Uterus (tissue), 2 donors: ENCODE measurements around the gene PIGA.

Experiments used
- CTCF ChIP-seq, 4 experiments: fragments of 200-600 bp in 2 of 4; fragments of 450-650 bp in 2 of 4; sonication (generic) in 2 of 4; IDR thresholded peaks; one replicate each; pipeline ENCODE4 v1.5.1; 2016 to 2019; ENCODE audit warnings: antibody characterized with exemption in 4 of 4, mild to moderate bottlenecking in 2 of 4, moderate library complexity in 1 of 4
- POLR2A ChIP-seq, 2 donors: fragments of 450-650 bp; IDR thresholded peaks; one replicate each; pipeline ENCODE4 v1.6.1; 2016; ENCODE audit warnings: antibody characterized with exemption in 2 of 2, mild to moderate bottlenecking in 1 of 2, moderate library complexity in 1 of 2

- TF ChIP-seq CTCF (IDR thresholded peaks at IDR 0.05) (no peak), POLR2A (IDR thresholded peaks at IDR 0.05) (no peak)
Observed at GRCh38 chrX:15382813-15383212, 47.5 kb upstream of the PIGA start.
